ENCODE measurements around the gene MBTPS1.

MBTPS1 gene

GRCh38 chr16:84161037-84161436 lies 44.3 kb upstream of the MBTPS1 start:
- TF ChIP-seq ZC3H10 (CRISPR knock-in tag; IDR thresholded peaks at IDR 0.05) (no peak), CSDC2 (CRISPR knock-in tag; IDR thresholded peaks at IDR 0.05) (no peak), PATZ1 (CRISPR knock-in tag; IDR thresholded peaks at IDR 0.05; ENCODE audit: borderline replicate concordance) (no peak), ZNF70 (CRISPR knock-in tag; IDR thresholded peaks at IDR 0.05) (no peak)
- ATAC-seq = no peak

DNA sequence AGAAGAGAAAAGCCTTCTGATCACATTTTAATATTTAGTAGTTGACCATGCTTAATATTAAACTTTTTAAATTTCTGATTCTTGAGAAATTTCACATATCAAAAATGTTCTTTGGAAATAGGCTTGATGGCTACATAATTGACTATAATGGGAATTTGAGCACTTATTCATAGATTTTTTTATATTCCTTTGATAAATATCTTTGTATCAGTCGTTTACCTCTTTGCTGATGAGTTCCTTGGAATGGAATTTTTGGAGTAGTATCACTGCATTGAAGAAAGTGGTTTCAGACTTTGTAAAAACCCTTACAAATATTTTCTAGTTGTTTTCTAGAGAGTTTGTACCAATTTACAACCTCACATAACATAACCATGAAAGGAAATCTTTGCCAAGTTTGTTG lies 43.1 kb upstream of the MBTPS1 start:
- TF ChIP-seq SNAI2 (CRISPR knock-in tag; IDR thresholded peaks at IDR 0.05) (no peak), ESRRG (CRISPR knock-in tag; IDR thresholded peaks at IDR 0.05) (no peak), OSR1 (CRISPR knock-in tag; IDR thresholded peaks at IDR 0.05) (no peak), ZC3H10 (CRISPR knock-in tag; IDR thresholded peaks at IDR 0.05) (no peak), TCF4 (CRISPR knock-in tag; IDR thresholded peaks at IDR 0.05; ENCODE audit: borderline replicate concordance) (no peak), ZFP30 (CRISPR knock-in tag; IDR thresholded peaks at IDR 0.05) (no peak), ARNTL (CRISPR knock-in tag; IDR thresholded peaks at IDR 0.05; ENCODE audit: borderline replicate concordance, low read depth) (no peak), ZNF8 (CRISPR knock-in tag; IDR thresholded peaks at IDR 0.05) (no peak), GLIS3 (CRISPR knock-in tag; IDR thresholded peaks at IDR 0.05) (no peak)
- ATAC-seq = no peak

DNA sequence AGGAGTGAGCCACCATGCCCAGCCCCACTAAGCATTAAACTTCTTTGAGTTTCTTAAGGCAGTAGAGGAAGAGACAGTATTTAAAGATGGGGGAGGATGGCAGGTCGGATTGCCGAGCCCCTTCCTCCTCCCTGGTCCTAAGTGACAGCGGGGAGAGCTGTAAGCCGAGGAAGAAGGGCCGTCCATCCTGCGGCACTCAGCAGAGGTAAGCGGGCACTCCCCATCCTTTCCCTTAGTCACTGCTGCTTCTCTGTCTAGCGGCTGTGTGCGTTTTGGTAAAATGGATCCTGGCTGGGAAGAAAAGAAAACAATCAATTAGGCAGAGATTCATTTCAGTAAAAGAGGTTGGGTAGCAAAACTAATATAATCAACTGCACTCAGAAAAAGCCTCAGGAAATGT lies 42.3 kb upstream of the MBTPS1 start:
- TF ChIP-seq PPARA (CRISPR knock-in tag; IDR thresholded peaks at IDR 0.05; ENCODE audit: borderline replicate concordance) (no peak), ESRRG (CRISPR knock-in tag; IDR thresholded peaks at IDR 0.05) (no peak), ZC3H10 (CRISPR knock-in tag; IDR thresholded peaks at IDR 0.05) (no peak), ISL1 (CRISPR knock-in tag; IDR thresholded peaks at IDR 0.05) (no peak)
- TF ChIP-seq, protein P1, sequence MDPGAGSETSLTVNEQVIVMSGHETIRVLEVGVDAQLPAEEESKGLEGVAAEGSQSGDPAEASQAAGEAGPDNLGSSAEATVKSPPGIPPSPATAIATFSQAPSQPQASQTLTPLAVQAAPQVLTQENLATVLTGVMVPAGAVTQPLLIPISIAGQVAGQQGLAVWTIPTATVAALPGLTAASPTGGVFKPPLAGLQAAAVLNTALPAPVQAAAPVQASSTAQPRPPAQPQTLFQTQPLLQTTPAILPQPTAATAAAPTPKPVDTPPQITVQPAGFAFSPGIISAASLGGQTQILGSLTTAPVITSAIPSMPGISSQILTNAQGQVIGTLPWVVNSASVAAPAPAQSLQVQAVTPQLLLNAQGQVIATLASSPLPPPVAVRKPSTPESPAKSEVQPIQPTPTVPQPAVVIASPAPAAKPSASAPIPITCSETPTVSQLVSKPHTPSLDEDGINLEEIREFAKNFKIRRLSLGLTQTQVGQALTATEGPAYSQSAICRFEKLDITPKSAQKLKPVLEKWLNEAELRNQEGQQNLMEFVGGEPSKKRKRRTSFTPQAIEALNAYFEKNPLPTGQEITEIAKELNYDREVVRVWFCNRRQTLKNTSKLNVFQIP (CRISPR knock-in tag; IDR thresholded peaks at IDR 0.05; ENCODE audit: borderline replicate concordance, low read depth) = no peak
- ATAC-seq = peak; percentile 83

GRCh38 chr16:84156342-84156784 lies 39.6 kb upstream of the MBTPS1 start:
- TF ChIP-seq ZC3H10 (CRISPR knock-in tag; IDR thresholded peaks at IDR 0.05) (no peak), TCF4 (CRISPR knock-in tag; IDR thresholded peaks at IDR 0.05; ENCODE audit: borderline replicate concordance) (no peak), BACH2 (CRISPR knock-in tag; IDR thresholded peaks at IDR 0.05; ENCODE audit: borderline replicate concordance) (no peak), ZFP30 (CRISPR knock-in tag; IDR thresholded peaks at IDR 0.05) (no peak), TSHZ2 (CRISPR knock-in tag; IDR thresholded peaks at IDR 0.05) (no peak), OSR1 (CRISPR knock-in tag; IDR thresholded peaks at IDR 0.05) (no peak)
- TF ChIP-seq, protein P1 (CRISPR knock-in tag; IDR thresholded peaks at IDR 0.05; ENCODE audit: borderline replicate concordance, low read depth) = no peak
- no peak for ATAC-seq

DNA sequence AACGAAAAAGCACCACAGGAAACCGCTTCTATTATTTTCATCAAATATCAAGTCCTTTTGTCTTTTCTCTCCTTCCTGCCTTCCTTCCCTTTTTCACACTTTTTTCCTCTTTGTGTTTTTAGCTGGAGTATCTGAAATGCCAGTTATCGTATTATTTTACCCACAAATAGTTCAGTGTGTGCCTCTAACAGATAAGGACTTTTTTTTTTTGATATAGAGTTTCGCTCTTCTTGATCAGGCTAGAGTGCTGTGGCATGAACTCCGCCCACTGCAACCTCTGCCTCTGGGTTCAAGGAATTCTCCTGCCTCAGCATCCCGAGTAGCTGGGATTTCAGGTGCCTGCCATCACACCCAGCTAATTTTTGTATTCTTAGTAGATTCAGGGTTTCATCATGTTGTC lies 39.0 kb upstream of the MBTPS1 start:
- no peak for ATAC-seq
- TF ChIP-seq ZNF70 (CRISPR knock-in tag; IDR thresholded peaks at IDR 0.05) (no peak), ZNF565 (CRISPR knock-in tag; conservative IDR thresholded peaks at IDR 0.05; ENCODE audit: low read depth) (no peak), CSRNP3 (CRISPR knock-in tag; IDR thresholded peaks at IDR 0.05) (no peak), ESRRG (CRISPR knock-in tag; IDR thresholded peaks at IDR 0.05) (no peak), CREB5 (CRISPR knock-in tag; IDR thresholded peaks at IDR 0.05; ENCODE audit: low read depth) (no peak), PATZ1 (CRISPR knock-in tag; IDR thresholded peaks at IDR 0.05; ENCODE audit: borderline replicate concordance) (no peak), ZFP30 (CRISPR knock-in tag; IDR thresholded peaks at IDR 0.05) (no peak), ZC3H10 (CRISPR knock-in tag; IDR thresholded peaks at IDR 0.05) (no peak), PPARA (CRISPR knock-in tag; IDR thresholded peaks at IDR 0.05; ENCODE audit: borderline replicate concordance) (no peak), CSDC2 (CRISPR knock-in tag; IDR thresholded peaks at IDR 0.05) (no peak), RARB (CRISPR knock-in tag; IDR thresholded peaks at IDR 0.05) (no peak), TCF4 (CRISPR knock-in tag; IDR thresholded peaks at IDR 0.05; ENCODE audit: borderline replicate concordance) (no peak), OSR1 (CRISPR knock-in tag; IDR thresholded peaks at IDR 0.05) (no peak)
